22Rv1 (cell line): ENCODE measurements around the gene KCNT2.

Experiments
- H3K27ac ChIP-seq: fragments of 450-650 bp; 2 replicates; pipeline ENCODE4 v1.5.1; 2017
- ZFX ChIP-seq: fragments of 450-650 bp; IDR thresholded peaks from 2 replicates; pipeline ENCODE4 v1.6.1; 2017; ENCODE audit warnings: antibody characterized with exemption, borderline replicate concordance
- TF ChIP-seq, protein P1 (sequence below): fragments of 450-650 bp; IDR thresholded peaks from 2 replicates; pipeline ENCODE4 v1.5.1; 2017; ENCODE audit warnings: mild to moderate bottlenecking

Gene KCNT2

GRCh38 chr1:196449460-196449859 lies 158.8 kb downstream of the KCNT2 start:
- TF ChIP-seq, protein P1, sequence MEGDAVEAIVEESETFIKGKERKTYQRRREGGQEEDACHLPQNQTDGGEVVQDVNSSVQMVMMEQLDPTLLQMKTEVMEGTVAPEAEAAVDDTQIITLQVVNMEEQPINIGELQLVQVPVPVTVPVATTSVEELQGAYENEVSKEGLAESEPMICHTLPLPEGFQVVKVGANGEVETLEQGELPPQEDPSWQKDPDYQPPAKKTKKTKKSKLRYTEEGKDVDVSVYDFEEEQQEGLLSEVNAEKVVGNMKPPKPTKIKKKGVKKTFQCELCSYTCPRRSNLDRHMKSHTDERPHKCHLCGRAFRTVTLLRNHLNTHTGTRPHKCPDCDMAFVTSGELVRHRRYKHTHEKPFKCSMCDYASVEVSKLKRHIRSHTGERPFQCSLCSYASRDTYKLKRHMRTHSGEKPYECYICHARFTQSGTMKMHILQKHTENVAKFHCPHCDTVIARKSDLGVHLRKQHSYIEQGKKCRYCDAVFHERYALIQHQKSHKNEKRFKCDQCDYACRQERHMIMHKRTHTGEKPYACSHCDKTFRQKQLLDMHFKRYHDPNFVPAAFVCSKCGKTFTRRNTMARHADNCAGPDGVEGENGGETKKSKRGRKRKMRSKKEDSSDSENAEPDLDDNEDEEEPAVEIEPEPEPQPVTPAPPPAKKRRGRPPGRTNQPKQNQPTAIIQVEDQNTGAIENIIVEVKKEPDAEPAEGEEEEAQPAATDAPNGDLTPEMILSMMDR: no peak
- TF ChIP-seq ZFX: no peak

GRCh38 chr1:196445775-196446174 lies 162.5 kb downstream of the KCNT2 start:
- TF ChIP-seq ZFX: no peak
- TF ChIP-seq, protein P1: no peak

More at GRCh38 chr1:196449460-196449859, 158.8 kb downstream of the KCNT2 start:
- H3K27ac ChIP-seq: no peak overlapping the region

GRCh38 chr1:196444634-196445033 lies 163.6 kb downstream of the KCNT2 start:
- TF ChIP-seq, protein P1: no peak
- TF ChIP-seq ZFX: no peak
- H3K27ac ChIP-seq: no peak overlapping the region

More at GRCh38 chr1:196445775-196446174, 162.5 kb downstream of the KCNT2 start:
- no peak overlapping the region for H3K27ac ChIP-seq

DNA sequence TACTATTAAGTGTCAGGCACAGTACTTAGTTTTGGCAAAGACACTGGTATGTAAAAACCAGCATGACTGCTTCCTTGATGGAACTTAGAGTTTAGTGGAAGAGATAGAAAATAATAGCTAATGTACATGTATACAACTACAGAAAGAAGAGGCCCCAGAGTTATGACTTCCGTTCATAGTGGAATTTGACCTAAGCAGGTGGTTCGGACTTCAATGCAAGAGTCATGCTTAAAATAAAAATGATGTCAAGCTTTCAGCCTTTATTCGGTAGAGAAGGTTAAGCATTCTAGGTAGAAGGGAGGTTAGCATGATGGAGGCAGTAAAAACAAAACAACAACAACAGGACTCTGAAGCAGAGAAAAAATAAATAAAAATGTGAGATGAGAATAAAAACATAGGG lies 165.9 kb downstream of the KCNT2 start:
- TF ChIP-seq ZFX: no peak
- TF ChIP-seq, protein P1: no peak
- H3K27ac ChIP-seq: no peak overlapping the region

DNA sequence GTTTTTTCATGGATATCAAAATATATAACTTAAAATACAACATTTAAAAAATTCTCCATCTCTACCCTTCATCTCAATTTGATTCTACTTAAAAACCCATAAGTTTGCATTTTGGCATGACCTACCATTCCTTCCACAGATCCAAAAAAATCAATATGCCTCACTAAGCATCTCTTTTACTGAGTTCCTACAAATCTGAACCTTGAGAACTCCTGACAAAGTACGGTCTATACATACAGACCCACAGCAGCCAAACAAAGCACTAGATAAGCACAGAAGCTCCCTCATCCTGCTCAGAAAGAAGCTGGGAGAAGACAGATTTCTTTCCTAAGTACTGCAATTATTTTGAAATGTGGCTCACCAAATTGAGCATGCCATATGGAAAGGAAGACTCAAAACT lies 167.5 kb downstream of the KCNT2 start:
- no peak for TF ChIP-seq ZFX
- H3K27ac ChIP-seq: no peak overlapping the region

DNA sequence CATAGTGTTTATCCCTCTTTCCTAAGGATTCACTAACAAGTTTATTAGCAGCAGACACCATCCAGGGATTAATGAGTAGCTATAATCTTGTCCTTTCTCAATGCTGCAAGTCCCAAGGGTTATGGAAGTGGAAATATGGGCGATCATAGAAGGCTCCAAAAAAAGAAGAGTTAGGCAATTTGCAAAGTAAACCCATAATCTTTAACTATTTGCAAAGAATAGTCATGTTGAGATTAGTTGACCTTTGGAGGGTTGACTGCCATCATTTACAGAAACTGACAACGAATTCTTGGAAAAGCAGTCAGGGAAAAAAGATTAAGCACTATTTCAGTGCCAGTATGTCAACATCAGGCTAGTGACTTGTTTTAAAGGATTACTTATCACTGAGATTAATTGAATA lies 169.9 kb downstream of the KCNT2 start:
- TF ChIP-seq, protein P1: no peak
- TF ChIP-seq ZFX: no peak
- H3K27ac ChIP-seq: no peak overlapping the region

GRCh38 chr1:196437671-196438070 lies 170.6 kb downstream of the KCNT2 start:
- no peak for TF ChIP-seq ZFX
- TF ChIP-seq, protein P1: no peak
- no peak overlapping the region for H3K27ac ChIP-seq

- no peak overlapping the region for H3K27ac ChIP-seq
- TF ChIP-seq, protein P1: no peak
- no peak for TF ChIP-seq ZFX
These were observed 175.2 kb downstream of the KCNT2 start for GRCh38 chr1:196433000-196433399.
